GM23338 (cell line): ENCODE results near the gene EIF4A2. TPM values are rescaled to one million over a fixed set of nuclear protein-coding genes. Genes with fewer than 3 reads are reported as not detected.

Experiments
- ATAC-seq: fragments of 200-7000 bp; cut with Tn5 transposase; 3 replicates; pipeline ENCODE4 v1.9.1; 2020
- DNase-seq: peaks from one replicate; pipeline ENCODE4 v3.0.0-alpha.2; 2015; ENCODE audit warnings: low spot score
- H2AFZ ChIP-seq: fragments of 200-600 bp; sonication (generic); 2 replicates; pipeline ENCODE4 v1.8.0; 2016; ENCODE audit warnings: antibody characterized with exemption, mild to moderate bottlenecking, moderate library complexity
- H3F3A ChIP-seq: fragments of 200-600 bp; sonication (generic); replicated peaks from 2 replicates; pipeline ENCODE4 v1.8.0; 2017; ENCODE audit warnings: antibody characterized with exemption, mixed run types, low read depth
- H3K27ac ChIP-seq: fragments of 200-600 bp; sonication (generic); 2 replicates; pipeline ENCODE4 v1.6.1; 2016; ENCODE audit warnings: low read depth
- H3K27me3 ChIP-seq: fragments of 200-600 bp; sonication (generic); 2 replicates; pipeline ENCODE4 v1.8.0; 2016; ENCODE audit warnings: mild to moderate bottlenecking, mixed run types, moderate library complexity; ENCODE audit not compliant: insufficient read depth
- H3K36me3 ChIP-seq: fragments of 200-600 bp; sonication (generic); 2 replicates; pipeline ENCODE4 v1.8.0; 2016; ENCODE audit warnings: mild to moderate bottlenecking; ENCODE audit not compliant: insufficient read depth
- H3K4me1 ChIP-seq: fragments of 200-600 bp; sonication (generic); 2 replicates; pipeline ENCODE4 v1.8.0; 2016; ENCODE audit warnings: mild to moderate bottlenecking, moderate library complexity; ENCODE audit not compliant: insufficient read depth
- H3K4me2 ChIP-seq: fragments of 200-600 bp; sonication (generic); 2 replicates; pipeline ENCODE4 v1.7.1; 2017; ENCODE audit warnings: mixed run types
- H3K4me3 ChIP-seq: fragments of 200-600 bp; sonication (generic); 2 replicates; pipeline ENCODE4 v1.6.1; 2016; ENCODE audit warnings: mixed run types
- H3K79me2 ChIP-seq: fragments of 200-600 bp; sonication (generic); replicated peaks from 2 replicates; pipeline ENCODE4 v1.8.0; 2017; ENCODE audit warnings: mild to moderate bottlenecking; ENCODE audit not compliant: insufficient read depth
- H3K9me2 ChIP-seq: fragments of 200-600 bp; sonication (generic); 2 replicates; pipeline ENCODE4 v1.8.0; 2017; ENCODE audit not compliant: insufficient read depth
- H4K20me1 ChIP-seq: fragments of 200-600 bp; sonication (generic); replicated peaks from 2 replicates; pipeline ENCODE4 v1.8.0; 2017; ENCODE audit warnings: mild to moderate bottlenecking; ENCODE audit not compliant: insufficient read depth
- H3K27ac Mint-ChIP-seq: 2 replicates; pipeline ENCODE4 v1.8.0; 2020; ENCODE audit warnings: inconsistent platforms, mild to moderate bottlenecking, moderate library complexity, mixed read lengths
- H3K27me3 Mint-ChIP-seq: 3 replicates; pipeline ENCODE4 v1.8.0; 2022; ENCODE audit warnings: low read depth, mild to moderate bottlenecking, moderate library complexity, mixed read lengths, inconsistent platforms; ENCODE audit not compliant: insufficient read depth, poor library complexity
- H3K36me3 Mint-ChIP-seq: 3 replicates; pipeline ENCODE4 v1.8.0; 2021; ENCODE audit warnings: low read depth, mild to moderate bottlenecking, inconsistent platforms, moderate library complexity, mixed read lengths
- H3K4me1 Mint-ChIP-seq: 3 replicates; pipeline ENCODE4 v1.8.0; 2020; ENCODE audit warnings: mild to moderate bottlenecking, inconsistent platforms, mixed read lengths
- H3K4me3 Mint-ChIP-seq: 3 replicates; pipeline ENCODE4 v1.8.0; 2021; ENCODE audit warnings: moderate library complexity, mild to moderate bottlenecking, inconsistent platforms, mixed read lengths
- H3K9me3 Mint-ChIP-seq: 3 replicates; pipeline ENCODE4 v1.8.0; 2020; ENCODE audit warnings: moderate library complexity, mild to moderate bottlenecking, inconsistent platforms, mixed read lengths
- CREB1 ChIP-seq: fragments of 250-450 bp; sonication (Bioruptor Pico); IDR thresholded peaks from 2 replicates; pipeline ENCODE4 v1.5.0; 2020; ENCODE audit warnings: low read depth, mild to moderate bottlenecking, moderate library complexity
- CTCF ChIP-seq, 2 experiments: fragments of 200-600 bp in 1 of 2; sonication (generic) in 1 of 2; conservative IDR thresholded peaks; 2 replicates each; pipeline versions ENCODE4 v1.5.1 to v1.6.1; 2016 to 2017; ENCODE audit warnings: antibody characterized with exemption in 2 of 2, low read depth in 2 of 2, mild to moderate bottlenecking in 2 of 2, moderate library complexity in 1 of 2
- EZH2 ChIP-seq: fragments of 200-600 bp; sonication (generic); IDR thresholded peaks from one replicate; pipeline ENCODE4 v1.8.0; 2017; ENCODE audit warnings: antibody characterized with exemption, mild to moderate bottlenecking, low read depth; ENCODE audit not compliant: unreplicated experiment
- EZH2phosphoT487 ChIP-seq: fragments of 200-600 bp; sonication (generic); IDR thresholded peaks from one replicate; pipeline ENCODE4 v1.8.1; 2018; ENCODE audit warnings: antibody characterized with exemption; ENCODE audit not compliant: unreplicated experiment
- JUNB ChIP-seq: IDR thresholded peaks from one replicate; pipeline ENCODE4 v1.6.1; 2016; ENCODE audit warnings: antibody characterized with exemption; ENCODE audit not compliant: unreplicated experiment
- NANOG ChIP-seq: IDR thresholded peaks from 2 replicates; pipeline ENCODE4 v1.6.1; 2016; ENCODE audit warnings: antibody characterized with exemption, borderline replicate concordance
- POLR2AphosphoS5 ChIP-seq: IDR thresholded peaks from 2 replicates; pipeline ENCODE4 v1.6.1; 2016; ENCODE audit warnings: antibody characterized with exemption, low read depth
- REST ChIP-seq: IDR thresholded peaks from one replicate; pipeline ENCODE4 v1.6.1; 2018; ENCODE audit warnings: antibody characterized with exemption; ENCODE audit not compliant: unreplicated experiment
- STAT1 ChIP-seq: IDR thresholded peaks from one replicate; pipeline ENCODE4 v1.6.1; 2016; ENCODE audit warnings: antibody characterized with exemption; ENCODE audit not compliant: unreplicated experiment
- ZNF114 ChIP-seq: fragments of 250-450 bp; sonication (Bioruptor Pico); IDR thresholded peaks from 2 replicates; pipeline ENCODE4 v1.5.0; 2020; ENCODE audit warnings: mild to moderate bottlenecking, moderate library complexity
- ZNF331 ChIP-seq: fragments of 250-450 bp; sonication (Bioruptor Pico); IDR thresholded peaks from 2 replicates; pipeline ENCODE4 v1.5.0; 2020; ENCODE audit warnings: low read depth, mild to moderate bottlenecking, moderate library complexity
- polyA plus RNA-seq: library from polyadenylated mRNA; unstranded; fragments of >200 nt; fragmentation: Nextera tagmentation; extraction: Ambion mirVana; gene quantifications from 2 replicates; pipeline ENCODE4 v1.2.1, GENCODE V29; 2016
- total RNA-seq: library from RNA; depleted of rRNA; stranded (reverse); fragments of >200 nt; shearing (Covaris generic); gene quantifications from 2 replicates; pipeline ENCODE4 v1.2.3, GENCODE V29; 2014
- TF ChIP-seq, protein P1 (sequence below): fragments of 250-450 bp; sonication (Bioruptor Pico); IDR thresholded peaks from 2 replicates; pipeline ENCODE4 v1.5.0; 2020; ENCODE audit warnings: mild to moderate bottlenecking, moderate library complexity
- TF ChIP-seq, protein P2 (sequence below): IDR thresholded peaks from 2 replicates; pipeline ENCODE4 v1.6.1; 2016; ENCODE audit warnings: antibody characterized with exemption

The EIF4A2 gene
- total and polyA plus RNA-seq, 2 experiments from 2014 or later, result 386 to 666 TPM

DNA sequence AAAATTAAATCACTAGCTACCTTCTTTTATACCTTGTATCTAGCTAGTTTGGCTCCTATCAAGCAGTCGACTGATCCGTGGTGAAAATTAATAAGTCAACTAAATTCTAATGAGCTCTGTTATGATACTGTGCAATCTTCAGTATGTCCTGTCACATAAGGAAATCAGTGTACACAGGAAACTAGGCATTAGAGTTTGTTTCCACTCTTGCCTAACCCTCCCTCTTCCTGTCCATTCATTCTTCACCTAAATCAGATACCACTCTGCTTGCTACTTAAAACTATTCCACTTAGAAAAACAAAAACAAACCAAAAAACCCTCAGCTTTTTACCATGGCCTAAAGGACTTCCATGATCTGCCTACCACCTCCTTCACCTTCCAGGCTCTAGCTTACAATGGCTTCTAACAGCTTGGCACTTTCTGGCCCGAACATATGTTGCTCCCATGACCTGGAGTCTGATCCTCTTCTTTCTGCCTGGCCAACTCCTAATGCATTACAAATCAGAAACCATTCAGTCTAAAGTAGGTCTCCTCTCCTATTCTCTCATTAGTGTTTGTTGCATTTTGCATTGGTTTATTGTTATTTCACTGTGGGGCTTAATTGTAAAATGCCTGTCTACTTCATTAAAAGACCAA is 15.0 kb downstream of the EIF4A2 start:
- Histone ChIP-seq H4K20me1 (peaks cover 16% of the 10 kb centered on the region), H3K4me2 (no peak overlapping the region), H3F3A (peaks cover 18% of the 10 kb centered on the region), H3K27me3 (no peaks in the 10 kb centered on the region), H2AFZ (no peak overlapping the region), H3K9me2 (no peaks in the 10 kb centered on the region), H3K4me3 (no peak overlapping the region), H3K4me1 (no peaks in the 10 kb centered on the region), H3K36me3 (peaks cover 86% of the 10 kb centered on the region), H3K27ac (no peak overlapping the region), H3K79me2 (peaks cover 16% of the 10 kb centered on the region; the same call in 1 of the 2 replicates)
- no peak for ATAC-seq
- Mint-ChIP-seq H3K9me3 (no peaks in the 10 kb centered on the region), H3K27ac (no peak overlapping the region), H3K27me3 (no peaks in the 10 kb centered on the region), H3K4me3 (no peak overlapping the region), H3K4me1 (no peaks in the 10 kb centered on the region), H3K36me3 (peaks cover 91% of the 10 kb centered on the region)
- TF ChIP-seq JUNB (no peak), REST (no peak), ZNF331 (CRISPR knock-in tag) (no peak), STAT1 (no peak), ZNF114 (CRISPR knock-in tag) (no peak), POLR2AphosphoS5 (no peak), CREB1 (CRISPR knock-in tag) (no peak), EZH2 (no peak), EZH2phosphoT487 (no peak), CTCF (conservative IDR thresholded peaks at IDR 0.05; ENCODE audit: low read depth in 2 of 2) (no peak), NANOG (no peak)
- TF ChIP-seq, protein P1, sequence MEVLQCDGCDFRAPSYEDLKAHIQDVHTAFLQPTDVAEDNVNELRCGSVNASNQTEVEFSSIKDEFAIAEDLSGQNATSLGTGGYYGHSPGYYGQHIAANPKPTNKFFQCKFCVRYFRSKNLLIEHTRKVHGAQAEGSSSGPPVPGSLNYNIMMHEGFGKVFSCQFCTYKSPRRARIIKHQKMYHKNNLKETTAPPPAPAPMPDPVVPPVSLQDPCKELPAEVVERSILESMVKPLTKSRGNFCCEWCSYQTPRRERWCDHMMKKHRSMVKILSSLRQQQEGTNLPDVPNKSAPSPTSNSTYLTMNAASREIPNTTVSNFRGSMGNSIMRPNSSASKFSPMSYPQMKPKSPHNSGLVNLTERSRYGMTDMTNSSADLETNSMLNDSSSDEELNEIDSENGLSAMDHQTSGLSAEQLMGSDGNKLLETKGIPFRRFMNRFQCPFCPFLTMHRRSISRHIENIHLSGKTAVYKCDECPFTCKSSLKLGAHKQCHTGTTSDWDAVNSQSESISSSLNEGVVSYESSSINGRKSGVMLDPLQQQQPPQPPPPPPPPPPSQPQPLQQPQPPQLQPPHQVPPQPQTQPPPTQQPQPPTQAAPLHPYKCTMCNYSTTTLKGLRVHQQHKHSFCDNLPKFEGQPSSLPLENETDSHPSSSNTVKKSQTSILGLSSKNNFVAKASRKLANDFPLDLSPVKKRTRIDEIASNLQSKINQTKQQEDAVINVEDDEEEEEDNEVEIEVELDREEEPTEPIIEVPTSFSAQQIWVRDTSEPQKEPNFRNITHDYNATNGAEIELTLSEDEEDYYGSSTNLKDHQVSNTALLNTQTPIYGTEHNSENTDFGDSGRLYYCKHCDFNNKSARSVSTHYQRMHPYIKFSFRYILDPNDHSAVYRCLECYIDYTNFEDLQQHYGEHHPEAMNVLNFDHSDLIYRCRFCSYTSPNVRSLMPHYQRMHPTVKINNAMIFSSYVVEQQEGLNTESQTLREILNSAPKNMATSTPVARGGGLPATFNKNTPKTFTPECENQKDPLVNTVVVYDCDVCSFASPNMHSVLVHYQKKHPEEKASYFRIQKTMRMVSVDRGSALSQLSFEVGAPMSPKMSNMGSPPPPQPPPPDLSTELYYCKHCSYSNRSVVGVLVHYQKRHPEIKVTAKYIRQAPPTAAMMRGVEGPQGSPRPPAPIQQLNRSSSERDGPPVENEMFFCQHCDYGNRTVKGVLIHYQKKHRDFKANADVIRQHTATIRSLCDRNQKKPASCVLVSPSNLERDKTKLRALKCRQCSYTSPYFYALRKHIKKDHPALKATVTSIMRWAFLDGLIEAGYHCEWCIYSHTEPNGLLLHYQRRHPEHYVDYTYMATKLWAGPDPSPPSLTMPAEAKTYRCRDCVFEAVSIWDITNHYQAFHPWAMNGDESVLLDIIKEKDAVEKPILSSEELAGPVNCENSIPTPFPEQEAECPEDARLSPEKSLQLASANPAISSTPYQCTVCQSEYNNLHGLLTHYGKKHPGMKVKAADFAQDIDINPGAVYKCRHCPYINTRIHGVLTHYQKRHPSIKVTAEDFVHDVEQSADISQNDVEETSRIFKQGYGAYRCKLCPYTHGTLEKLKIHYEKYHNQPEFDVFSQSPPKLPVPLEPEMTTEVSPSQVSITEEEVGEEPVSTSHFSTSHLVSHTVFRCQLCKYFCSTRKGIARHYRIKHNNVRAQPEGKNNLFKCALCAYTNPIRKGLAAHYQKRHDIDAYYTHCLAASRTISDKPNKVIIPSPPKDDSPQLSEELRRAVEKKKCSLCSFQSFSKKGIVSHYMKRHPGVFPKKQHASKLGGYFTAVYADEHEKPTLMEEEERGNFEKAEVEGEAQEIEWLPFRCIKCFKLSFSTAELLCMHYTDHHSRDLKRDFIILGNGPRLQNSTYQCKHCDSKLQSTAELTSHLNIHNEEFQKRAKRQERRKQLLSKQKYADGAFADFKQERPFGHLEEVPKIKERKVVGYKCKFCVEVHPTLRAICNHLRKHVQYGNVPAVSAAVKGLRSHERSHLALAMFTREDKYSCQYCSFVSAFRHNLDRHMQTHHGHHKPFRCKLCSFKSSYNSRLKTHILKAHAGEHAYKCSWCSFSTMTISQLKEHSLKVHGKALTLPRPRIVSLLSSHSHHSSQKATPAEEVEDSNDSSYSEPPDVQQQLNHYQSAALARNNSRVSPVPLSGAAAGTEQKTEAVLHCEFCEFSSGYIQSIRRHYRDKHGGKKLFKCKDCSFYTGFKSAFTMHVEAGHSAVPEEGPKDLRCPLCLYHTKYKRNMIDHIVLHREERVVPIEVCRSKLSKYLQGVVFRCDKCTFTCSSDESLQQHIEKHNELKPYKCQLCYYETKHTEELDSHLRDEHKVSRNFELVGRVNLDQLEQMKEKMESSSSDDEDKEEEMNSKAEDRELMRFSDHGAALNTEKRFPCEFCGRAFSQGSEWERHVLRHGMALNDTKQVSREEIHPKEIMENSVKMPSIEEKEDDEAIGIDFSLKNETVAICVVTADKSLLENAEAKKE, result no peak
- TF ChIP-seq, protein P2, sequence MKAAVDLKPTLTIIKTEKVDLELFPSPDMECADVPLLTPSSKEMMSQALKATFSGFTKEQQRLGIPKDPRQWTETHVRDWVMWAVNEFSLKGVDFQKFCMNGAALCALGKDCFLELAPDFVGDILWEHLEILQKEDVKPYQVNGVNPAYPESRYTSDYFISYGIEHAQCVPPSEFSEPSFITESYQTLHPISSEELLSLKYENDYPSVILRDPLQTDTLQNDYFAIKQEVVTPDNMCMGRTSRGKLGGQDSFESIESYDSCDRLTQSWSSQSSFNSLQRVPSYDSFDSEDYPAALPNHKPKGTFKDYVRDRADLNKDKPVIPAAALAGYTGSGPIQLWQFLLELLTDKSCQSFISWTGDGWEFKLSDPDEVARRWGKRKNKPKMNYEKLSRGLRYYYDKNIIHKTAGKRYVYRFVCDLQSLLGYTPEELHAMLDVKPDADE, result no peak
- DNase-seq, result no peak
